Measurements from ENCODE around the gene MATN4.

The MATN4 gene

DNA sequence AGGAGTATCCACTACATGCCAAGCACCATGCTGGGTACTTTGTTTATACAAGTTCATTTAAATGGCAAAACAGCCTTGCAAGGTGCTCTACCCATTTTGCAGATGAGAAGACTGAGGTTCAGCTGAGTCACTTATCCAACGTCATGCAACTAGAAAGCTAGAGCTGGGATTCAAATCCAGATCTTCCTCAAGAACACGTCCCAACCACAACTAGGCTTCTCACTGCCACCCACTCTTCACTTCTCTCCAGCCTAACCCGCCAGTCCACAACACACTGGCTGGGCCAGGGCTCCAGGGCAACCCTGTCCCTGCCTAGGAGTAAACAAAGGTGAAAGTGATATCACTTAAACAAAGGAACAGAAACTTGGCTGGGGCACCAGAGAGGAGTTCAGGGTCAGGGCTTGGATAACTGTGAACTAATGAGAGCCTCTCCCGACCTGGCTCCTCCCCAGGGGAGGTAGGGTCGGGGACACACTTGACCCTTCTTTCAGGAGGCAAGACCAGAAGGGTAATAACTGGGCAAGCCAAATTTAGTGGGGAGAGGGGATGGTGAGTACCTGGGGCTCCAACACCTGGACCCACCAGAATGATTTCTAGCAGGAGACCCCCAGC is 32.2 kb upstream of the MATN4 start:
- DNase-seq: no peak

DNA sequence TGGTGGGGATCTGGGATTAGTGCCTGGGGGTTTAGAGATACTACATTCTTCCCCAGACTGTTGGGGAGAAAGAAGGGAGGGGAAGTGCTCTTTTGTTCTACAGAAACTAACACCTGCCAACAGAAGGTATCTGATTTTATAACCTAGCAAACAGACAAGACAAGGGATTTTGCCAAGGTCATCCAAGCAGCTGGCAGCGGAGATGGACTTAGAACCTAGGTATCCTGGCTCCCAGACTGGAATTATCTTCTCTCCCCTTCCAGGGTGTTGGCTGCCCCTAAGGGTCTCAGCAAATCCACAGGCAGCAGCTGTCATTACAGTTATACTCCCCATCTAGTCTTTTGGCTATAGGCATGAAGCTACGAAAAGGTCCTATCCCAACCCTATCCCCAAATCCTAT is 31.7 kb upstream of the MATN4 start:
- no peak for DNase-seq

DNA sequence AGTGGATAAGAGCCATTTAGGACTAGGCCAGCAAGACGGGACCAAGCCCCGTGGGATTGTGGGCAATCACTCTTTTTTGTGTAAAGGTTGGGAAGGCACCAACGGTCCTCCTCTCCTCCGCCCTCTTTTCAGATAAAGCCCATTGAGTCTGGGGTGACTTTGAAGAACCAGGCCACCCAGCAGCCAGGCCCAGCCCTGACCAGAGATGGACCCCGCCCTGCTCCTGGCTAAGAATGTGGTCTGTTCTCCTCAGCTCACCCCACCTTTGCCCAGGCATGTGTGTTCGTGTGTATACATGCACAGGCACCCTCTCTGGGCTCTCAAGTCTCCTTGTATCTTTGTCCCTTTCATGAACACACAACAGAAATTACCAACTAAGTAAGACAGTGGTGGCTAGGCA is 31.0 kb upstream of the MATN4 start:
- DNase-seq: no peak

DNA sequence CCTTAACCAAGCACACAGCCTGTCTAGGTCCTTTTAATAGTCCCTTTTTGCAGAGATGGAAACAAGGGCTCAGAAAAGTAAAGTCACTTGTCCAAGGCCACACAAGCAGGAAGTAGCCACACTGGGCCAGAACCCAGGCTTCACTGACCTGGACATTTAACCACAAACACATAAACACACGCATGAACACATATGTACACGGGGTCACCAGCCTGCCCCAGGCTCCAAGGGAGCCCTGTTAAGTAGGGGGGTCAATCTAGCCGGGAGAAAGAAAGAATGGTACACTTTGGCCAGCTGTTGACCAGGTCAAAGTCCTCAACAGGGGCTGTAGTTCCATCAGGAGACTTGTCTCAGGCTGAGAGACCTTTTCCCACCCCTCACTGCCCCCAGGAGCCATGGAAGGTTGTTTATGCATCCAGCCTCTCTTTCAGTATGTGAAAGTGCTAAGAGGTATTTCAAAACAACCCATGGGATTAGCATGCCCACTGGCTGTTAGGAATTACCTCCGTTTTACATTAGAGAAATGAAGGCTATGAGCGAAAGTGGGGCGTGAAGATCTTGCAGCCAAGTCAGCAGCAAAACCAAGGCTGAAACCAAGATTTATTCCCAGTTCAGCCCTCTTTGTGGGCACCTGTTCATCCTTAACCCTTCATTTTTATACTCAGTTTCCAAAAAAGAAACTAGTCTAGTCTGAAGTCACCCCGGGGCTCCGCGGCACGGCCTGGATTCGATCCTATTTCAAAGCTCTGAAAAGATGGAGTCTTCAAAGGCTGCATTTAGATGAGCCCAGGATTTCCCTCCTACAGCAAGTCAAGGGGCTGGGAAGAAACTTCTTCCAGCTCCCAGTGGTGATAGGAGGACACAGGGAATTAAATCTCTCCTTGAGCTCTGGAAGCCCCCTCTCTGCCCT is 30.3 kb upstream of the MATN4 start:
- DNase-seq: no peak

DNA sequence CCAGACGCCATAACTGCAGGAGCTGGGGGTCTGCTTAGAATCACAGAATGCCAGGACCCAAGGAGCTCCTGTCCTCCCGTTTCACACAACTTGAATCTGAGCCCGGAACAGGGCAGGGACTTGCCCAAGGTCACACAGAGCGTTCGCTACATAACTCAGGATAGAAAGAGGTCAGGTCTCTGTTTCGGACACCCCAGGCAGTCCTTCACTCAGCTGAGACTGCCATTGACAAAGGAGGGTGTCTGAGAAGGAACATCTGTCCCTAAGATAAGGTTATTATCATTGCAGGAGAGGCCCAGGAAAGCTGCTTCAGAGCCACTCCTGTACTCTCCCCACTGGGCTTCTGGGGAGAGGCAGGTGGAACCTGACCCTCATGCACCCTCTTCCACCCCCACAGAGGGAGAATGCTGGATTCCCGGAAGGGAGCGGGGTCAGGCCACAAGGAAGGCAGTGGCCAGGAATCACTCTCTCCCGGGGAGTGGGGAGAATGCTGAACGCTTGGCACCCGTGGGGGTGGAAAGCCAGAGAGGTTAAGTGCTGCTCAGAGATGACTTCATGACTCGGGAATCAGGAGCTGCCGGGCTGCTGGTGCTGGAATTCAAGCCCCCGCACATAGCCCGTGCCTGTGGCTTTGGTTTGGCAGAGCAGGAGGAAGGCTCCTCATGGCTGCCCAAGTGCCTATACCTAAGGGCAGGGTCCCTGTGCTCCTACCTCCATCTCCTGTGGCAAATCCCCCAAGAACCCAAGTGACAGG is 29.4 kb upstream of the MATN4 start:
- DNase-seq: no peak

DNA sequence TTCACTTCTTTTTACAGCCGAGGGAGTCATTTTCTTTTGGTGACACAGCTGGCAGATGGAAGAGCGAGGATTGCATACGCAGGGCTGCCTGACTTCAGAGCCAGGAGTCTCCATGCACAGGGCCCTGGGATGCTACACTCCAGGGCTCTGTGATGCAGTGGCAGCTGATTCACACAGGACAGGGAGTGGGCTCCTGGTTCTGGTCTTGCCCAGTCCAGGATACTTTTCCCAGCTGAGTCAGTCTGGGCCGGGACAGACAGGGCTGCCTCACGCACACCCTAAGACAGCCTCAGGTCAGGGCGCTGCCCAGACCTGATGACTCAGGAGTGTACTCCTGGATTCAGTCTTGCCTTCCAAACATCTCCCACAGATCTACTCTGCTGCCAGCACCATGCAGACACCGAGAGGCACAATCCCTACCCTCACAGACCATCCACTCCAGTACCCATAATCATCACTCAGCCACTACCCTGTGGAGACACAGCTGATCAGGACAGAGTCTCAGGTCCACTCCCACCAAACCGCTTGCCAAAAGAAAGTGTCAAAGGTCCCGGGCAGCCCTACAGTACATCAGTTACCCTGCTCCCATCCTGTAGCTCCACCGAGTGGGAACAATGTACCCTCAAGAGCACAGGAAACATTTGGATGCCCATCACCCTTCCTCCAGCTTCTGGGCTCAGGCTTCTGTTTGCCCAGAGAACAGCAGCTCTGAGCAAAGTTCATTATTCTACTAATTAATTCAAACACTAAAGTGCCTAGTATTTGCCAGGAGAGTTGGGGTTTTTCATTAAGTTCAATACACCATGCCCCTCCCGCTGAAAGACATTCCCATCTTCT is 28.6 kb upstream of the MATN4 start:
- DNase-seq: no peak

DNA sequence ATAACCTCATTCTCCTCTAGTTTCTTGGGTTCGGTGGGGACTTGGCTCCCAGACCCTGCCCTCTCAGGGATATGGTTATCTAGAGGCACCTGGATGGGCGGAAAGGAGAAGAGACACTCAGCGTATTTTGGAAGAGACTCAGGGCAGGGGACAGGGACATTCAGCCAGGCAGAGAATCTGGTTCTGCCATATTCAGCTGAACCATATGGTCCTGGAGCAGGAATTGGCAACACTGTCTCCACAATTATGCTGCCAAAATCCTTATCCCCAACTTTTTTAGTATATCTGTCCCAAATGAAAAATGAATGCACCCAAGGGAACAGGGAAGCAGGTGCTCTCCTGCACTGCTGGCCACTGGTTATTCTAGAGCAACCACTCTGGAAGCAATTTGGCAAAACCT is 22.4 kb upstream of the MATN4 start:
- no peak for DNase-seq

DNA sequence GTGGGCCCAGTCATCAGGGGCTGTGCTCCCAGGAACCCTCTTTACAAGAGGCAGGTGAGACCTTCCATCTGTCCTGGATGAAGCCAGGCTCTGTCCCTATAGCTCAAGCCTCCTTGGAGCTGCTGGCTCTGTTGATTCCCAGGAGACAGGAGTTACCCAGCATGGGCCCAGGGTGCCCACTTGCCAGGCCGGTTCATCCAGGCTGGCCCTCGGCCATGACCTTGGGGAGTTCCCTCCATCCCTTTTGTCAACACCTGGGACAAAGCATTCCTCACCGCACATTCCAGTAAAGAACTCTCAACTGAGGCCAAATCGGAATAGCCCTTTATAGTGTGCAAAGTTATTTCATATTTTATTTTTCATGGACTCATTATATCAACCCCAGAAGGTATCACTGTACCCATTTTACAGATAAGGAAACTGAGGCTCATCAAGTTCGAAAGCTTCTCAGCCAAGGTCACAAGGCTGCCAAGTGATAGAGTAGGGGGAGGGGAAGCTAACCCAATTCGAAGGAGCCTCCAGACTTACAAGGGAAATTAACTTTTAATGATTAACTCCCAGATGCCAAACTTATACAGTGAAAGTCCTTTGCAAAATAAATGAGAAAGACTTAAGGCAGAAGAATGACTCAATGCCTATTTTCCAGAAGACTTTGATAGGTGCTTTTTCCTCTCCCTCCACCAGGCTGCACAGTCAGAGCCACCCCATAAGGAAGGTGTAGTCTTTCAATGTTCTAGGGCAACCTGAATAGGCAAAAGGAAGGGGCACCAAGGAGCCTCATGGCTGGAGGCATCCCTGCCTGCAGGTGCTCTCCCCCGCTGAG is 21.6 kb upstream of the MATN4 start:
- no peak for DNase-seq

DNA sequence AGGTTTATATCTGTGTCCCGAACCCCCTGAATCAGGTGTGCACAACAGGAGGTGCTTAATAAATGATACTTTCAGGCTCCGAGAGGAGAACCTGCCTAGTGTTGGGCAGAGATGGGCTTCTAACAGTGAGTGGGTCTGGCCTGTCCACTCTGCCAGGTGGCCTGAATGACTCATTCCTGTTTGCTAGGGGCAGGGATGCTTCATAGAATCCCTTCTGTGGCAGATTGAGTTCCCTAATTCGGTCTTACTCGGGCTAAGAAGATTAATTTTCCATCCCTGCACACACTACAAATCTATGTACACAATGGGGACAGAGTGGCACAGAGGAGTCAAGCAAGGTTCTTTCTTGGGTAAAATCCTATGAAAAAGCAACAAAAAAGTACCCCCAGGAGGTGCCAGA is 20.4 kb upstream of the MATN4 start:
- DNase-seq: peak; percentile 59

DNA sequence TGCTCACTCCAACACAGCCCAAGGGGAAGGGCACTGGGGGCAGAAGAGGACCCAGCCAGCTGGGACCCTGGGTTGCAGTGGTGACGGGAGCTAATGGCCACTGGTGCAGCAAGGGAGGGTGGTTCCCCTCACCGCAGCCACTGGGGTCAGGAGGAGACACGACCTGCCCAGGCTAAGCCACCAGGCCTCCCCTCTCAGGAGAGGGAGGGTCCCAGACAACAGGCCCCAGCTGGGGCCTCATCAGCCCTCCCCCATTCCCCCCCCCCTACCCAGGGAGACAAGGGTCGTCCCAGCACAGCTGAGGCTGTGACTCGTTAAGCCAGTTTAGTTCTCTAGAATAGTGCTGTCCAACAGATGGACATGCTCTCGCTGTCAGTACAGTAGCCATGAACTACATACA is 17.3 kb upstream of the MATN4 start:
- DNase-seq: no peak

DNA sequence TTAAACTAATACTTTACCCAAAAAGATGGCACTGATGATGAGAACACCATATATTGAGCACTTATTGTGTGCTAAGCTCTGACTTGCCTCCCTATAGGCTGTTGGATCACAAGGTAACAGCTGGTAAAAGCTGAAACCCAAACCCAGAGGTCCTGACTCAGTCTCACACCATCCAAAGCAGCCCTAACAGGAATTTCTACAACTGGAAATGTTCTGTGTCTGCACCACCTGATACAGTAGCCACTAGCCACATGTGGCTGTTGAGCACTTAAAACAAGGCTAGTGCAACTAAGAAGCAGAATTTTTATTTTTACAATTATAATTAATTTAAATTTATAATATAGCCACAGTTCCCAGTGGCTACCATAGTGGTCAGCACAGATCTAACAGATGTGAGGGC is 15.6 kb upstream of the MATN4 start:
- no peak for DNase-seq

DNA sequence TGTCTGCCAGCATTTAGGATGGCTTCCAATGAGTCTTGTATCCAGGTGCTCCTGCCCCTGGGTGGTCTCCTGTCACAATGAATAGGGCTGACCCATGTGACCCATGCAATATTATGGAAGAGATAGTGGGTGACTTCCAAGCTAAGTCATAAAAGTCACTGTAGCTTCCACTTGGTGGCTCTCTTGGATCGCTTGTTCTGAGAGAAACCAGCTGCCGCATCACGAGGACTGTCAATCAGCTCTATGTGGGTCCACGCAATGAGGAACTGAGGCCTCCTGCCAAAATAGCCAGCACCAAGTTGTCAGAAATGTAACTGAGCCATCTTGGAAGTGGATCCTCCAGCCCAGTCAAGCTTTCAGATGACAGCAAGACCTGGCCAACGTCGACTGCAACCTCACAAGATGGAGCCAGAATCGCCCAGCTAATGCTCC is 14.9 kb upstream of the MATN4 start:
- no peak for DNase-seq

DNA sequence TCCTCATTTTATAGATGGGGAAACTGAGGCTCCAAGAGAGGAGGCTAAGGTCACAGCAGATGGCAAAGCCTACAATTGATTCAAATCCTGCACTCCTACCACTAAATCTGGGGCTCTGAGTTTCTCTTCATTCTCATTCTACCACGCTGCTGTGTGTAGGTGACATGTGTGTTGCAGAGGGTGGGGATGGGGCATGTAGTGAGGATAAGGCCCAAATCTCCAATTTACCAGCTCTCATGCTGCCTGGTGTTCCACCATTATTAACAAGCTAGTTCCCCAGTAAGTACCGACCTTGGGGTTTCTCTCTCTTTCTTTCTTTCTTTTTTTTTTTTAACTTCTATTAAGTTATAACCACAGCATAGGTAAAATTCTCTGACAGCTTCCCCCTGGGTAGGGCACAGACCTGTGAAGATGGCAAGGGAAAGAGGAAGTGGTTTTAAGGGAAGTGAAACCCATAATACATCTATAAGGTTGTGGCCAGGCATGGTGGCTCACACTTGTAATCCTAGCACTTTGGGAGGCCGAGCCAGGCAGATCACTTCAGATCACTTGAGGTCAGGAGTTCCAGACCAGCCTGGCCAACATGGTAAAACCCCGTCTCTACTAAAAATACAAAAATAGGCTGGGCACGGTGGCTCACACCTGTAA is 13.0 kb upstream of the MATN4 start:
- no peak for DNase-seq

DNA sequence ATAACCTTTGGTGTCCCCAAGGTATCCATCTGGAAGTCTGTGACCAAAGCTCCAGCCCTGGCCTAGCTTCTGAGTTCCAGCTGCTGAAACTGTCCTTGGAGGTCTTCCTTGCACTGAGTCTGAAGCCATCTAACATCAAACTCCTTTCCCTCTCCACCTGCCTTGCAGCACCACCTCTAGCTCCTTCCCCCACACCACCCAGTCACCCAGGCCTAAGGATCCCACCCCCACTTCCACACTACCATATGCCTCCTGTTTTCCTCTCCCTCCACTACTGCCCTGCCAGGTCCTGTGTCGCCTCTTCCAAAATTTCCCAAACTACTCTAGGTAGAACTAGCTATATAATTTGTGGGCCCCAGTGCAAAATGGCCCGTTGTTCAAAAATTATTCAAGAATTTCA is 10.8 kb upstream of the MATN4 start:
- no peak for DNase-seq

DNA sequence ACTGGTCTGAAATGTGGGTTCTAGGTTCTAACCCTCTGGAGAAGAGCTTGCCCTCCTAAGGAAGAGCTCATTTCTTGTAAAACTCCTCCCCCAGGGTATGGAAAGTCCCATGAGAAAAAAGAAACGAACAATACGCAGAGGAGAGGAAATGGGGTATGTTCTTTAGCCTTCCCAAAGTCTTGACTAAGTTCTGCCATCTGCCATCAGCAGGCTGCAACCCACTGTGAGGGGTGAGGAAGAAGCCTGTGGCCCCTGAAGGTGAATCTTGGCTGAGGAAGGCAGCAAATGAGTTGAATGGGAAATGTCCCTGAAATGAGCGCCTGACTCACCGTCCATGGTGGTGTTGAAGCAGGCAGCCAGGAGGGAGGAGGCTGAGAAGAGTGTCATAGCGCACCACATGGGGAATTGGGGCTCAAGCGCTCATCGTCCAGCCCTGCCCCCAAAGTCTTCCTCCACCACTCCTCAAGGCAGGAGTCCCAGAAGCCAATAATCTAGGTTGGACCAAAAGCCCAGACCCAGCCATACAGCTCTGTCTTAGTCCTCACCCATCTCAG is 10.4 kb upstream of the MATN4 start:
- no peak for DNase-seq

DNA sequence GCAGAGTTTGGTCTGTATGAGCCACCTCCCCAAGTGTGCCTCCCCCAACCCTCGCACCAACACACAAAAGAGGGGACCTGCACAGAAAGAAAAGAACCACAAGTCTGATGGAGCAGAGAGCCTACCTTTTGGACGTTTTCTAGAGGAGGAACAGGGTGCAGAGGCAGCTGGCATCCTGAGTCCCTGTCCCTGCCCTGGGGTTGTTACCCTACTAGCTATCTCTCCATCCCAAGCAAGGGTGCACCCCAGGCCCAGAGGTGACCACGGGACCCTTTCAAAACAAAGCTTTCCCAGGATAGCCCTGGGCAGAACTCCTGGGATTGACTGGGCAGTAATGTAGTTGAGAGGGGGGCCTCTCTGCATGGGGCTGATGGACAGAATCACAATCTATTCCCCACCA is 9.7 kb upstream of the MATN4 start:
- DNase-seq: no peak

DNA sequence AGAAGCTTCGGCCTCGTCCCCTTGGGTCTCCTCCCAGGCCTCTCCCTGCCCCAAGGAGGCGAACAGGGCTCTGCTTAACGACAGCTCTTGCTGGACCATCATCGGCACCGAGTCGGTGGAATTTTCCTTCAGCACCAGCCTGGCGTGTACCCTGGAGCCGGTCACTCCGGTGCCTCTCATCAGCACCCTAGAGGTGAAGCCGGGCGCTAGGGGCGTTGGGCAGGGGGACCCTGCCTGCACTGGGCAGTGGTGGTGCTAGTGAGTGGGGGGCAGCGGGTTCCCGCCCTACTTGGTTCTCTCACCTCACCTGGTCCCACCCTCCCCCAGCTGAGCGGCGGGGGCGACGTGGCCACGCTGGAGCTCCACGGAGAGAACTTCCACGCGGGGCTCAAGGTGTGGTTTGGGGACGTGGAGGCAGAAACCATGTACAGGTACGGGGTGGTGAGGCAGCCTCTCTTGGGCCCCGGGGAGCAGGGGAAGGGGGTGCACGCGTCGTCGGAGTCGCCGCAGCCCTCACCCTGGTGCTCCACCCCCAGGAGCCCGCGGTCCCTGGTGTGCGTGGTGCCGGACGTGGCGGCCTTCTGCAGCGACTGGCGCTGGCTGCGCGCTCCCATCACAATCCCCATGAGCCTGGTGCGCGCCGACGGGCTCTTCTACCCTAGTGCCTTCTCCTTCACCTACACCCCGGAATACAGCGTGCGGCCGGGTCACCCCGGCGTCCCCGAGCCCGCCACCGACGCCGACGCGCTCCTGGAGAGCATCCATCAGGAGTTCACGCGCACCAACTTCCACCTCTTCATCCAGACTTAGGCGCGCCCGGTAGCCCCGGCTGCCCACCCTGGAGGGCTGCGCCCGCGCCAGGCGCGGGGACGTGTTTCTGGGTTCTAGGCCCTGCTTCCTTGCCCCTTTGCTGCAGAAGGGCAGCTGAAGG is 8.3 kb upstream of the MATN4 start:
- DNase-seq: no peak

DNA sequence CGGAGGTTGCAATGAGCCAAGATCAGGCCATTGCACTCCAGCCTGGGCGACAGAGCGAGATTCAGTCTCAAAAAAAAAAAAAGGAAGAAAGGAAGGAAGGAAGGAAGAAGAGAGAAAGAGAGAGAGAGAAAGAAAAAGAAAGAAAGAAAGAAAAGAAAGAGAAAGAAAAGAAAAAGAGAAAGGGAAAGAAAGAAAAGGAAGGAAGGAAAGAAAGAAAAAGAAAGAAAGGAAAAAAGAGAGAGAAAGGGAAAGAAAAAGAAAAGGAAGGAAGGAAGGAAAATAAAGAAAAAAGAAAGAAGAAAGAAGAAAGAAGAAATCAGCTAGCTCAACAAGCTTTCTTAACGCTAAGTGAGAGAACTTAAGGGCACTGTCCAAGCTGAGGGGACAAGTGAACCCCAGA is 7.6 kb upstream of the MATN4 start:
- DNase-seq: no peak

DNA sequence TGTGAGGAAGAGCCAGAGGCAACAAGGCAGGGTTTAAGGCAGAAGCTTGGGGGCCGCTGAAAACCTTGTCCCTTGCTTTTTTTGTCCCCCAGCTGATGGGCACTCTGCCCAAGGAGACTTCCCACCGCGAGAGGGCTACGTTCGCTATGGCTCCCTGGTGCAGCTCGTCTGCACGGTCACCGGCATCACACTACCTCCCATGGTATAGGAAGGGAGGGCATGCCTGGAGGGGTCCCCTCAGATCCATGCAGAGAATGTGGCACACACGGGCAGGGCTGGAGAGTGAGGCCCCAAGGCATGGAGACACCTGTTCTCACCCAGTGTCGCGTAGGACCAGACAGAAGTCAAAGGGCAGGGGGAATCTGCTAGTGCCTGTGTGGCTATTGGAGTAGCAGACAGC is 5.8 kb upstream of the MATN4 start:
- no peak for DNase-seq

DNA sequence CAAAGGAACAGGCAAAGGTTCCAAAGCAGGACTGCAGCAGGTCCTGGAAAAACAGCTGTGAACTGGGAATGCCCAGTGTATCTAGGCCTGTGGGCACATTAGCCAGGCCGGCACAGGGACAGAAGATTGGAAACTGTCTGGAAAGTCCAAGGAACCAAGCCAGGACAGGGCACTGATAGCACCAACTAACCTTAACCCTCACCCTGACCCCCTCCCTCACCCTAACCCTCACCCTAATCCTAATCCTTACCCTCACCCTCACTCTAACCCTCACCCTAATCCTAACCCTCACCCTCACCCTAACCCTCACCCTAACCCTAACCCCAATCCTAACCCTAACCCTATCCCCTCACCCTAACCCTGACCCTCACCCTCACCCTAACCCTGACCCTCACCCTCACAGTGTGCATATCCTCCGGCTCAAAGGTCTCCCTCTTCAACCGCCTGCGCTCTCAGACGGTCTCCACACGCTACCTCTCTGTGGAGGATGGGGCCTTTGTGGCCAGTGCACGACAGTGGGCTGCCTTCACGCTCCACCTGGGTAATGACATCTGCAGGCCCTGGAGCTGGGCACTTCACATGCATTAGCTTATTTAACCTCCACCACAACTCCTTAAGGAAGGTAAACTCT is 5.1 kb upstream of the MATN4 start:
- no peak for DNase-seq

Measured in NCI-H524 treated with DMSO at 0.1 percent for 48 hours (cell line).